KMS-11 (cell line): ENCODE results near the gene KAT8.

Source experiments
- H2AFZ ChIP-seq: fragments of 200-600 bp; sonication (generic); 2 replicates; pipeline ENCODE4 v1.6.1; 2016; ENCODE audit warnings: antibody characterized with exemption, mixed run types, low read depth
- H3K27ac ChIP-seq: fragments of 200-600 bp; sonication (generic); 2 replicates; pipeline ENCODE4 v1.6.1; 2016; ENCODE audit warnings: mild to moderate bottlenecking, mixed run types
- H3K27me3 ChIP-seq: fragments of 200-600 bp; sonication (generic); 2 replicates; pipeline ENCODE4 v1.6.1; 2017; ENCODE audit warnings: mild to moderate bottlenecking, low read depth, mixed run types, moderate library complexity; ENCODE audit not compliant: insufficient read depth
- H3K36me3 ChIP-seq: fragments of 200-600 bp; sonication (generic); 2 replicates; pipeline ENCODE4 v1.6.1; 2017; ENCODE audit warnings: mild to moderate bottlenecking, mixed run types; ENCODE audit not compliant: insufficient read depth
- H3K4me1 ChIP-seq: fragments of 200-600 bp; sonication (generic); 2 replicates; pipeline ENCODE4 v1.6.1; 2016; ENCODE audit warnings: mild to moderate bottlenecking, low read depth, mixed run types; ENCODE audit not compliant: poor library complexity, severe bottlenecking
- H3K4me2 ChIP-seq: fragments of 200-600 bp; sonication (generic); 2 replicates; pipeline ENCODE4 v1.7.0; 2016; ENCODE audit warnings: mild to moderate bottlenecking, mixed run types
- H3K4me3 ChIP-seq: fragments of 200-600 bp; sonication (generic); IDR thresholded peaks from 2 replicates; pipeline ENCODE4 v1.6.1; 2017; ENCODE audit warnings: low read depth, low read length, mixed read lengths; ENCODE audit not compliant: insufficient read depth
- H3K79me2 ChIP-seq: fragments of 200-600 bp; sonication (generic); 2 replicates; pipeline ENCODE4 v1.6.1; 2016; ENCODE audit warnings: low read depth, mixed run types; ENCODE audit not compliant: insufficient read depth
- H3K9ac ChIP-seq: fragments of 200-600 bp; sonication (generic); 2 replicates; pipeline ENCODE4 v1.6.1; 2016; ENCODE audit warnings: mild to moderate bottlenecking, mixed run types
- H4K20me1 ChIP-seq: fragments of 200-600 bp; sonication (generic); 2 replicates; pipeline ENCODE4 v1.6.1; 2016; ENCODE audit warnings: mild to moderate bottlenecking, mixed run types; ENCODE audit not compliant: insufficient read depth
- CTCF ChIP-seq: fragments of 200-600 bp; sonication (generic); conservative IDR thresholded peaks from 2 replicates; pipeline ENCODE4 v1.6.1; 2017; ENCODE audit warnings: low read depth, mild to moderate bottlenecking, antibody characterized with exemption, low read length, moderate library complexity, mixed read lengths

KAT8 gene

DNA sequence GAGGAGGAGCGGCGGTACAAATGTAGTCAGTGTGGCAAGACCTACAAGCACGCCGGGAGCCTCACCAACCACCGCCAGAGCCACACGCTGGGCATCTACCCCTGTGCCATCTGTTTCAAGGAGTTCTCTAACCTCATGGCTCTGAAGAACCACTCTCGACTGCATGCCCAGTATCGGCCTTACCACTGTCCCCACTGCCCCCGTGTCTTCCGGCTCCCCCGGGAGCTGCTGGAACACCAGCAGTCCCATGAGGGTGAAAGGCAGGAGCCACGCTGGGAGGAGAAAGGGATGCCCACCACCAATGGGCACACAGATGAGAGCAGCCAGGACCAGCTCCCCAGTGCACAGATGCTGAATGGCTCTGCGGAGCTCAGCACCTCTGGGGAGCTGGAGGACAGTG, 40.4 kb upstream of the KAT8 start:
- Histone ChIP-seq H3K4me2 (no peak overlapping the region), H3K79me2 (peaks cover 51% of the 10 kb centered on the region), H3K36me3 (no peaks in the 10 kb centered on the region; the same call in 1 of the 2 replicates), H3K4me3 (no peak overlapping the region), H3K27me3 (no peaks in the 10 kb centered on the region), H3K9ac (no peak overlapping the region), H3K27ac (no peak overlapping the region), H4K20me1 (no peaks in the 10 kb centered on the region), H2AFZ (no peak overlapping the region), H3K4me1 (peaks cover 13% of the 10 kb centered on the region)
- no peak for TF ChIP-seq CTCF

- Histone ChIP-seq H3K4me2 (no peak overlapping the region), H3K27ac (no peak overlapping the region), H3K4me3 (no peak overlapping the region), H3K4me1 (peaks cover 10% of the 10 kb centered on the region), H3K36me3 (no peaks in the 10 kb centered on the region; the same call in 1 of the 2 replicates), H3K9ac (no peak overlapping the region), H3K27me3 (no peaks in the 10 kb centered on the region), H3K79me2 (peaks cover 43% of the 10 kb centered on the region), H2AFZ (no peak overlapping the region), H4K20me1 (no peaks in the 10 kb centered on the region)
- no peak for TF ChIP-seq CTCF
Measured at GRCh38 chr16:31077592-31078396, 39.7 kb upstream of the KAT8 start.

DNA sequence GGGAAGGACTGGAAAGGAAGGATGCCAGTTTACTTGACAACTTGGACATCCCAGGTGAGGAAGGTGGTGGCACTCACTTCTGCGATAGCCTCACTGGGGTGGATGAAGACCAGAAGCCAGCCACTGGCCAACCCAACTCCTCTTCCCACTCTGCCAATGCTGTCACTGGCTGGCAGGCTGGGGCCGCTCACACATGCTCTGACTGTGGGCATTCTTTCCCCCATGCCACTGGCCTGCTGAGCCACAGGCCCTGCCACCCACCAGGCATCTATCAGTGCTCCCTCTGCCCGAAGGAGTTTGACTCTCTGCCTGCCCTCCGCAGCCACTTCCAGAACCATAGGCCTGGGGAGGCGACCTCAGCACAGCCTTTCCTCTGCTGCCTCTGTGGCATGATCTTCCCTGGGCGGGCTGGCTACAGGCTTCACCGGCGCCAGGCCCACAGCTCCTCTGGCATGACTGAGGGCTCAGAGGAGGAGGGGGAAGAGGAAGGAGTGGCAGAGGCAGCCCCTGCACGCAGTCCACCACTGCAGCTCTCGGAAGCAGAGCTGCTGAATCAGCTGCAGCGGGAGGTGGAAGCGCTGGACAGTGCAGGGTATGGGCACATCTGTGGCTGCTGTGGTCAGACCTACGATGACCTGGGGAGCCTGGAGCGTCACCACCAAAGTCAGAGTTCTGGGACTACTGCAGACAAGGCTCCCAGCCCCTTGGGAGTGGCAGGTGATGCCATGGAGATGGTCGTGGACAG, 38.7 kb upstream of the KAT8 start:
- Histone ChIP-seq H2AFZ (no peak overlapping the region), H3K27me3 (no peaks in the 10 kb centered on the region), H3K4me2 (no peak overlapping the region), H3K4me1 (peaks cover 10% of the 10 kb centered on the region), H3K79me2 (peaks cover 40% of the 10 kb centered on the region), H3K27ac (no peak overlapping the region), H3K4me3 (no peak overlapping the region), H4K20me1 (no peaks in the 10 kb centered on the region), H3K9ac (no peak overlapping the region), H3K36me3 (no peaks in the 10 kb centered on the region; the same call in 1 of the 2 replicates)
- no peak for TF ChIP-seq CTCF

- Histone ChIP-seq H2AFZ (no peak overlapping the region), H3K4me3 (no peak overlapping the region), H3K9ac (no peak overlapping the region), H3K4me1 (peaks cover 10% of the 10 kb centered on the region), H3K36me3 (no peaks in the 10 kb centered on the region; the same call in 1 of the 2 replicates), H3K4me2 (no peak overlapping the region), H3K27ac (no peak overlapping the region), H3K79me2 (peaks cover 39% of the 10 kb centered on the region), H3K27me3 (no peaks in the 10 kb centered on the region), H4K20me1 (no peaks in the 10 kb centered on the region)
- TF ChIP-seq CTCF, result no peak
Measured at GRCh38 chr16:31079342-31079944, 38.0 kb upstream of the KAT8 start.
